NB4 (cell line): ENCODE results near the gene SYT6.

ENCODE experiments used
- MYC ChIP-seq: IDR thresholded peaks from 2 replicates; pipeline ENCODE4 v1.6.1; 2011; ENCODE audit warnings: low read depth, low read length
- POLR2A ChIP-seq: IDR thresholded peaks from 2 replicates; pipeline ENCODE4 v1.6.1; 2011; ENCODE audit warnings: mild to moderate bottlenecking; ENCODE audit not compliant: insufficient read length; ENCODE audit errors: extremely low read depth
- TF ChIP-seq, protein P1 (sequence below): IDR thresholded peaks from 2 replicates; pipeline ENCODE4 v1.6.1; 2011; ENCODE audit warnings: low read depth, low read length
- TF ChIP-seq, protein P2 (sequence below): IDR thresholded peaks from one replicate; pipeline ENCODE4 v1.5.1; 2012; ENCODE audit warnings: low read depth, low read length

DNA sequence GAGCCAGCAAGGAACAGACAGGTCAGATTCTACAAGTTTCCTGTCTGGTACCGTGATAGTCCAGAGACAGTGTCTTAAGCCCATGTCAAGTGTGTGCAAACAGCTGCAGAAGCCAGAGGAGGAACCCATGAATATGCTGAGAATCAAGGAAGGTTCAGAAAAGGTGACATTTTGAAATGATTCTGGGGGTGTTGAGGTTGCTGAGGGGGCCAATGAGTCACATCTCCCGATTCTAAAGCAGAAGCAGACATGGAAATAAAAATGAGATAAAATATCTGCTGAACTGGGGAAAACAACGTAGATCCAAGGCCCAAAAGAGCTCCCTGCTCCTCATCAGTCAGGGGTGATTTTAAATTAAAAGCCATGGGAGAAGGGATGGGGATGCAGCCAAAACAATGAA lies 15.8 kb upstream of the SYT6 start:
- TF ChIP-seq, protein P1, sequence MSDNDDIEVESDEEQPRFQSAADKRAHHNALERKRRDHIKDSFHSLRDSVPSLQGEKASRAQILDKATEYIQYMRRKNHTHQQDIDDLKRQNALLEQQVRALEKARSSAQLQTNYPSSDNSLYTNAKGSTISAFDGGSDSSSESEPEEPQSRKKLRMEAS = no peak
- TF ChIP-seq, protein P2, sequence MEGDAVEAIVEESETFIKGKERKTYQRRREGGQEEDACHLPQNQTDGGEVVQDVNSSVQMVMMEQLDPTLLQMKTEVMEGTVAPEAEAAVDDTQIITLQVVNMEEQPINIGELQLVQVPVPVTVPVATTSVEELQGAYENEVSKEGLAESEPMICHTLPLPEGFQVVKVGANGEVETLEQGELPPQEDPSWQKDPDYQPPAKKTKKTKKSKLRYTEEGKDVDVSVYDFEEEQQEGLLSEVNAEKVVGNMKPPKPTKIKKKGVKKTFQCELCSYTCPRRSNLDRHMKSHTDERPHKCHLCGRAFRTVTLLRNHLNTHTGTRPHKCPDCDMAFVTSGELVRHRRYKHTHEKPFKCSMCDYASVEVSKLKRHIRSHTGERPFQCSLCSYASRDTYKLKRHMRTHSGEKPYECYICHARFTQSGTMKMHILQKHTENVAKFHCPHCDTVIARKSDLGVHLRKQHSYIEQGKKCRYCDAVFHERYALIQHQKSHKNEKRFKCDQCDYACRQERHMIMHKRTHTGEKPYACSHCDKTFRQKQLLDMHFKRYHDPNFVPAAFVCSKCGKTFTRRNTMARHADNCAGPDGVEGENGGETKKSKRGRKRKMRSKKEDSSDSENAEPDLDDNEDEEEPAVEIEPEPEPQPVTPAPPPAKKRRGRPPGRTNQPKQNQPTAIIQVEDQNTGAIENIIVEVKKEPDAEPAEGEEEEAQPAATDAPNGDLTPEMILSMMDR = no peak
- TF ChIP-seq POLR2A = no peak
- TF ChIP-seq MYC = no peak
